Adrenal gland (tissue), 19 donors: ENCODE results near the gene PLXNA1. TPM values are rescaled to one million over a fixed set of nuclear protein-coding genes. Genes with fewer than 3 reads are reported as not detected.

ENCODE experiments used
- DNase-seq, 7 donors: peaks; one replicate each; pipeline ENCODE4 v3.0.0-alpha.2; 2019 to 2020
- H3K27ac ChIP-seq, 5 donors: fragments of 200-600 bp; sonication (generic) in 4 of 5; 1 replicate in 3 of 5; 2 replicates in 2 of 5; pipeline versions ENCODE4 v1.5.1 to v1.8.0; 2016 to 2020; ENCODE audit warnings: mild to moderate bottlenecking in 1 of 5
- H3K27me3 ChIP-seq: fragments of 200-600 bp; 2 replicates; pipeline ENCODE4 v1.8.0; 2021
- H3K36me3 ChIP-seq, 2 donors: fragments of 200-600 bp; replicated peaks in 1 of 2; 1 replicate in 1 of 2; 2 replicates in 1 of 2; pipeline versions ENCODE4 v1.5.1 to v1.8.0; 2018 to 2022
- H3K4me1 ChIP-seq, 2 donors: fragments of 200-600 bp; replicated peaks in 1 of 2; 1 replicate in 1 of 2; 2 replicates in 1 of 2; pipeline versions ENCODE4 v1.5.1 to v1.8.0; 2018 to 2021
- H3K4me3 ChIP-seq, 4 donors: fragments of 200-600 bp; sonication (generic) in 3 of 4; one replicate each; pipeline ENCODE4 v1.5.1; 2016 to 2018
- H3K9me3 ChIP-seq, 3 donors: fragments of 200-600 bp; sonication (generic) in 1 of 3; replicated peaks in 1 of 3; 1 replicate in 2 of 3; 2 replicates in 1 of 3; pipeline versions ENCODE4 v1.5.1 to v1.8.0; 2016 to 2021
- POLR2A ChIP-seq, 2 donors: fragments of 450-650 bp; IDR thresholded peaks; one replicate each; pipeline ENCODE4 v1.6.1; 2017; ENCODE audit warnings: antibody characterized with exemption in 2 of 2, mild to moderate bottlenecking in 2 of 2, moderate library complexity in 1 of 2
- WGBS, 4 donors: extraction: QIAGEN DNeasy Blood & Tissue Kit in 2 of 4; methylation state at CpG; one replicate each; pipeline versions ENCODE4 v1.1.5 to v1.1.7; 2013 to 2017; 5-methylcytosine and 5-hydroxymethylcytosine counted together
- intact Hi-C, 2 donors: fragments of 100-400 bp; cut with DNase I; formaldehyde crosslinking; loops; one replicate each; pipeline versions ENCODE4 v1.14.1 to v1.15.0; 2022 to 2023
- long read RNA-seq, 10 donors: library from polyadenylated mRNA in 3 of 10; unstranded in 2 of 10; stranded (forward) in 1 of 10; transcript quantifications; one replicate each; pipeline ENCODE4 v2.0.0 and lab custom pipeline, GENCODE V29; 2021 to 2026
- polyA plus RNA-seq, 3 donors: library from polyadenylated mRNA; stranded (reverse); fragments of 200-250 nt in 2 of 3; fragments of 350-450 nt in 1 of 3; fragmentation: Illumina TruSeq in 1 of 3; extraction: RNeasy Lipid Tissue Mini Kit (QIAGEN cat#74804) in 1 of 3; gene quantifications; one replicate each; pipeline ENCODE4 v1.2.3, GENCODE V29; 2013 to 2014
- total RNA-seq, 9 donors: library from RNA; depleted of rRNA in 4 of 9; stranded (reverse); fragments of >200 nt in 4 of 9; fragments of 120-200 nt in 1 of 9; fragmentation: NEBNext Ultra II Directional in 1 of 9; extraction: Animal tissue kit (Norgen Biotek cat#: 25700) in 1 of 9; gene quantifications; one replicate each; pipeline versions ENCODE4 v1.1.0 to v1.2.4, GENCODE V29; 2013 to 2023
- TF ChIP-seq, protein P1 (sequence below), 6 experiments: fragments of 450-650 bp in 4 of 6; fragments of 200-600 bp in 2 of 6; sonication (generic) in 1 of 6; IDR thresholded peaks; 1 replicate in 5 of 6; 2 replicates in 1 of 6; pipeline versions ENCODE4 v1.5.1 to v1.8.0; 2016 to 2021; ENCODE audit warnings: antibody characterized with exemption in 6 of 6, mild to moderate bottlenecking in 2 of 6, moderate library complexity in 1 of 6
- donor health status: healthy with polysubstance abuse.
- donor health status: Bipolar disorder and iron deficiency.
- donor health status: DM: yes; HTN: yes; CAD: no.
- donor health status: DM: no; HTN: no; CAD: no.
- donor health status: DM: no; HTN: no; CAD: no.
- donor health status: DM: yes; HTN: yes; CAD: no.

The PLXNA1 gene
- total RNA-seq (10 to 100 TPM in 8 of 9 donors, 1 to 10 TPM in 1; 9.5 to 28.4 (median 21.5) TPM), polyA plus RNA-seq (10 to 100 TPM; 10.3 to 29.9 (median 15.1) TPM)
- long read RNA-seq, donor 1 = 0 reads
- long read RNA-seq, donor 2 = 0 reads
- long read RNA-seq, donor 3 = 0 reads
- long read RNA-seq, donor 4, partial matches to known transcripts = 0 of 1 reads
- long read RNA-seq, donor 4, other reads (novel, unspliced or antisense) = 1 of 1 reads
- long read RNA-seq, donor 5, partial matches to known transcripts = 8 of 18 reads
- long read RNA-seq, donor 5, other reads (novel, unspliced or antisense) = 10 of 18 reads
- long read RNA-seq, donor 6 = 0 reads
- long read RNA-seq, donor 7 = 0 reads
- long read RNA-seq, donor 8 = 0 reads
- long read RNA-seq, donor 9 = 0 reads
- long read RNA-seq, donor 10, full-length matches to known transcripts = 1 of 1 reads
- long read RNA-seq, donor 10, partial matches to known transcripts = 0 of 1 reads
- long read RNA-seq, donor 10, other reads (novel, unspliced or antisense) = 0 of 1 reads

DNA sequence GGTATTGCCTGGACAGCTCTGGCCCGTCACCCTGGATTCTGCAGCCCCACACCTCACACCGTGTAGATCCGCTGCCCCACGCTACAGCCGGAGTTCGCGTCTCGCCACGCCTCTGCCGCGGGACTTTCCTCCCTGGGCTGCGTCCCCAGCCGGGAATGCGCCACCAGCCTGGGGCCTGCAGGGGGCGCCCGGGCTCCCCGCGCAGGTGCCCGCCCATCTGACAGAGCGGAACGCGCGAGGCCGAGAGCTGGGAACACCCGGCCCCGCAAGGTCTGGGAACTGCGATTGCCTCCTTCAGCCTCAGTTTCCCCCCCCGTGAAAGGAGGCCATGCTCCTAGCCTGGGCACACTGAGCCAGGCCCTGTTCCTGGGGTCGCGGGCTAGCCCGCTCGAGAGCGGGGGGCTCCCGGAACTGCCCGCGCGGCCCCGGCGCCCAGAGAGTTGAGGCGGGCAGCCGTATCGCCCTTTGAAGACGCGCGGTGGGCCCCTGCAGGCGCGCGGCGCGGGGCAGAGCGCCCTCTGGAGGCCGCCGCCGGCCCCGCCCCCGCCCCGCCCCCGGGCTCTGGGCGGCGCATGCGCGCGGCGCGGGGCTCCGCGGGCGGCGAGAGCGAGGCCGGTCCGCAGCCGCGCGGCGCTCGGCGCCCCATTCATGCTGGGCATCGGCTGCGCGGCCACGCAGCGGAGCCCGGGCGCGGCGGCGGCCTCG, at the start of gene PLXNA1:
Gene PLXNA1 (plus strand): TSS at position 645 of the 705 bp plus-strand sequence. CDS start 5,479 bp downstream, outside the sequence.
- Histone ChIP-seq H3K27me3 (no peaks in the 10 kb centered on the region), H3K27ac (peak within 1 kb of the TSS in 4 of 5 donors; percentile 62 to 89 (median 74)), H3K4me3 (peak within 1 kb of the TSS; percentile 37 to 98 (median 54)), H3K9me3 (no peaks in the 10 kb centered on the region), H3K4me1 (peaks cover 11 to 34% of the 10 kb centered on the region in 2 donors), H3K36me3 (no peaks in the 10 kb centered on the region)
- intact Hi-C loops = loop anchor here (5.0 to 10.0 kb wide), 3 partner anchors 192 to 472 kb away; no protein-coding TSS in a partner anchor
- WGBS, 4 donors = 0 to 1% (median 0%) methylated on average over 3 to 89 of the region's 89 CpGs; no CpG with 5 or more reads in 1 of the 4 donors
- DNase-seq = peak; percentile 64 to 83 (median 70)
- no peak for TF ChIP-seq POLR2A (IDR thresholded peaks at IDR 0.05)
- TF ChIP-seq, protein P1, sequence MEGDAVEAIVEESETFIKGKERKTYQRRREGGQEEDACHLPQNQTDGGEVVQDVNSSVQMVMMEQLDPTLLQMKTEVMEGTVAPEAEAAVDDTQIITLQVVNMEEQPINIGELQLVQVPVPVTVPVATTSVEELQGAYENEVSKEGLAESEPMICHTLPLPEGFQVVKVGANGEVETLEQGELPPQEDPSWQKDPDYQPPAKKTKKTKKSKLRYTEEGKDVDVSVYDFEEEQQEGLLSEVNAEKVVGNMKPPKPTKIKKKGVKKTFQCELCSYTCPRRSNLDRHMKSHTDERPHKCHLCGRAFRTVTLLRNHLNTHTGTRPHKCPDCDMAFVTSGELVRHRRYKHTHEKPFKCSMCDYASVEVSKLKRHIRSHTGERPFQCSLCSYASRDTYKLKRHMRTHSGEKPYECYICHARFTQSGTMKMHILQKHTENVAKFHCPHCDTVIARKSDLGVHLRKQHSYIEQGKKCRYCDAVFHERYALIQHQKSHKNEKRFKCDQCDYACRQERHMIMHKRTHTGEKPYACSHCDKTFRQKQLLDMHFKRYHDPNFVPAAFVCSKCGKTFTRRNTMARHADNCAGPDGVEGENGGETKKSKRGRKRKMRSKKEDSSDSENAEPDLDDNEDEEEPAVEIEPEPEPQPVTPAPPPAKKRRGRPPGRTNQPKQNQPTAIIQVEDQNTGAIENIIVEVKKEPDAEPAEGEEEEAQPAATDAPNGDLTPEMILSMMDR (IDR thresholded peaks at IDR 0.05) = peak; percentile 76 to 91 (median 86)

DNA sequence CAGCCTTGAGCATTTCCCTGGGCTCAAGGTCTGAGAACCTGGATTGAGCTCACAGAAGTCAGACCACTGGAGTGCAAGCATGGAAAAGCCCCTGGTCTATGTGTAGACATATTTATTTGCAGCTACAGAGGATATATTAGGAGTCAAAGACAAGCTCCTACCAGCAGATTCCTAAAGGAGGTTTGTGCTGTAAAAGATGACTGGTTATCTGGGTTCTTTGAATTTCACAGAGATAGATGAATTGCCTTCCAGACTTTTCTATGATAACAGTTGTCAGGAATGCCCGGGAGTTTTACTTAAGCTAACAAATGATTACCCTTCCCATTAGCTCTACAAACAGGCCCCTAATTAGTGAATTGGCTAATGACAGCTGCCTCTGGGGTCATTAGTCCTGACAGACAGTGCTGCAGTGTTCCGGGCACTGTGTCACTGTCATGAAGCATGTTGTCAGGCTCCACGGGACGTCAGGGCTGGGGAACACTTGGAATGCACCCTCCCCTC, 48.8 kb upstream of the PLXNA1 start:
- intact Hi-C loops = no loop called here
- Histone ChIP-seq H3K36me3 (no peaks in the 10 kb centered on the region), H3K4me3 (no peak overlapping the region), H3K4me1 (peaks cover 0 to 9% of the 10 kb centered on the region in 2 donors), H3K9me3 (no peaks in the 10 kb centered on the region), H3K27me3 (no peaks in the 10 kb centered on the region), H3K27ac (no peak overlapping the region)
- no peak for DNase-seq
- TF ChIP-seq POLR2A (IDR thresholded peaks at IDR 0.05) = no peak
- TF ChIP-seq, protein P1 (IDR thresholded peaks at IDR 0.05) = no peak
- WGBS, 4 donors = 53 to 73% (median 63%) methylated on average over 4 of the region's 4 CpGs

DNA sequence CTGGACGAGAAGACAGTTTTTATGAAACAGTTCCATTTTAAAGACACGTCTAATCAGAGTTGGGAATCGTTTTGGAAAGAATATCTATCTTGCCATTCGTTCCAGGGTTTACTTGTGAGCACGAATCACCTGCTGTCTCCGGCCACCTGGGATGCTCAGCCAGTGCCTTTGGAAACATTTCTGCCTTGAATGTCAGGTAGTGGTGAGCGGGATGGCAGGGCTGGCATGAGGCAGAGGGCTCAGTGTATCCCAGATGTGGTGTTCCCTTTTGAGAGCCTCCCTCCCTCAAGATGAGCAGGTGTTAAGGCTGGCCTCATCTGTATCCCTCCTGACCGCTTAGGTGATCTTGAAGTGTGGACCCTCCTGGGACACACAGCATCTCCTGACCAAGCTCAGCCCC, 47.9 kb upstream of the PLXNA1 start:
- Histone ChIP-seq H3K4me3 (no peak overlapping the region), H3K36me3 (no peaks in the 10 kb centered on the region), H3K27ac (no peak overlapping the region), H3K27me3 (no peaks in the 10 kb centered on the region), H3K4me1 (peaks cover 0 to 9% of the 10 kb centered on the region in 2 donors), H3K9me3 (no peaks in the 10 kb centered on the region)
- intact Hi-C loops = no loop called here
- TF ChIP-seq POLR2A (IDR thresholded peaks at IDR 0.05) = no peak
- TF ChIP-seq, protein P1 (IDR thresholded peaks at IDR 0.05) = no peak
- no peak for DNase-seq
- WGBS, 4 donors = 90 to 95% (median 93%) methylated on average over 7 to 8 of the region's 8 CpGs
